Endothelial cell (in vitro differentiated cells): ENCODE results near the gene WDR37. TPM values are rescaled to one million over a fixed set of nuclear protein-coding genes. Genes with fewer than 3 reads are reported as not detected.

Source experiments
- DNase-seq: peaks from one replicate; pipeline ENCODE4 v3.0.0; 2021; ENCODE audit warnings: low spot score
- H3K27ac Mint-ChIP-seq: one replicate; pipeline ENCODE4 v1.8.0; 2021; ENCODE audit warnings: mixed read lengths, inconsistent platforms; ENCODE audit not compliant: unreplicated experiment
- H3K27me3 Mint-ChIP-seq: one replicate; pipeline ENCODE4 v1.8.0; 2021; ENCODE audit warnings: mild to moderate bottlenecking, moderate library complexity, mixed read lengths, inconsistent platforms; ENCODE audit not compliant: unreplicated experiment
- H3K36me3 Mint-ChIP-seq: one replicate; pipeline ENCODE4 v1.8.0; 2021; ENCODE audit warnings: mild to moderate bottlenecking, low read depth, mixed read lengths, inconsistent platforms; ENCODE audit not compliant: unreplicated experiment
- H3K4me1 Mint-ChIP-seq: one replicate; pipeline ENCODE4 v1.8.0; 2021; ENCODE audit warnings: mild to moderate bottlenecking, mixed read lengths, inconsistent platforms; ENCODE audit not compliant: unreplicated experiment
- H3K4me3 Mint-ChIP-seq: one replicate; pipeline ENCODE4 v1.8.0; 2021; ENCODE audit warnings: mild to moderate bottlenecking, mixed read lengths, inconsistent platforms; ENCODE audit not compliant: unreplicated experiment
- H3K9me3 Mint-ChIP-seq: one replicate; pipeline ENCODE4 v1.8.0; 2021; ENCODE audit warnings: mixed read lengths, inconsistent platforms; ENCODE audit not compliant: unreplicated experiment
- CTCF ChIP-seq: fragments of 200-600 bp; sonication (generic); IDR thresholded peaks from one replicate; pipeline ENCODE4 v1.5.0; 2021; ENCODE audit warnings: antibody characterized with exemption; ENCODE audit not compliant: unreplicated experiment
- total RNA-seq: library from RNA; stranded (reverse); fragmentation: NEBNext Ultra II Directional; extraction: Animal tissue kit (Norgen Biotek cat#: 25700); gene quantifications from one replicate; pipeline ENCODE4 v1.2.1, GENCODE V29; 2021; ENCODE audit not compliant: unreplicated experiment

Gene WDR37
- total RNA-seq, 1 donor from 2014 or later = 32.6 TPM

- Mint-ChIP-seq H3K27me3 (no peaks in the 10 kb centered on the region), H3K36me3 (peaks cover 30% of the 10 kb centered on the region), H3K4me1 (no peaks in the 10 kb centered on the region), H3K4me3 (no peak overlapping the region), H3K9me3 (no peaks in the 10 kb centered on the region), H3K27ac (no peak overlapping the region)
- TF ChIP-seq CTCF = no peak
- no peak for DNase-seq
Measured at GRCh38 chr10:1132584-1132983, 76.4 kb downstream of the WDR37 start.

- Mint-ChIP-seq H3K27ac (no peak overlapping the region), H3K36me3 (peaks cover 25% of the 10 kb centered on the region), H3K9me3 (no peaks in the 10 kb centered on the region), H3K4me1 (no peaks in the 10 kb centered on the region), H3K4me3 (no peak overlapping the region), H3K27me3 (no peaks in the 10 kb centered on the region)
- TF ChIP-seq CTCF = no peak
- no peak for DNase-seq
Measured at GRCh38 chr10:1133495-1134045, 77.4 kb downstream of the WDR37 start.

- no peak for DNase-seq
- no peak for TF ChIP-seq CTCF
- Mint-ChIP-seq H3K4me1 (no peaks in the 10 kb centered on the region), H3K9me3 (no peaks in the 10 kb centered on the region), H3K4me3 (no peak overlapping the region), H3K27me3 (no peaks in the 10 kb centered on the region), H3K36me3 (peaks cover 19% of the 10 kb centered on the region), H3K27ac (no peak overlapping the region)
Measured at GRCh38 chr10:1134156-1134555, 78.0 kb downstream of the WDR37 start.

GRCh38 chr10:1136268-1136667, 80.1 kb downstream of the WDR37 start:
- TF ChIP-seq CTCF = no peak
- Mint-ChIP-seq H3K4me3 (no peak overlapping the region), H3K27ac (no peak overlapping the region), H3K36me3 (peaks cover 5% of the 10 kb centered on the region), H3K9me3 (no peaks in the 10 kb centered on the region), H3K4me1 (no peaks in the 10 kb centered on the region), H3K27me3 (no peaks in the 10 kb centered on the region)
- DNase-seq = no peak

- TF ChIP-seq CTCF = no peak
- DNase-seq = no peak
- Mint-ChIP-seq H3K9me3 (no peaks in the 10 kb centered on the region), H3K36me3 (no peaks in the 10 kb centered on the region), H3K4me1 (no peaks in the 10 kb centered on the region), H3K27me3 (no peaks in the 10 kb centered on the region), H3K4me3 (no peak overlapping the region), H3K27ac (no peak overlapping the region)
Measured at GRCh38 chr10:1137499-1138163, 81.4 kb downstream of the WDR37 start.
